Measurements from ENCODE around the gene NCK2.
"Not testable (repeated sequence)": the region's sequence is repeated elsewhere in the genome, so short reads cannot be mapped to it uniquely, and the experiment has no call there.

Gene NCK2

GRCh38 chr2:105894327-105894944 lies 149.7 kb downstream of the NCK2 start:
- H3K9me3 ChIP-seq (ENCODE audit: control extremely low read depth in 1 of 5, control insufficient read depth in 4 of 5, insufficient read depth in 2 of 5, low read depth in 1 of 5, low read length in 4 of 5), result peaks cover 0 to 17% (median 8%) of the 10 kb centered on the region in 5 experiments
- no peaks in the 10 kb centered on the region for H3K27me3 ChIP-seq (replicated peaks in 2 of 5; ENCODE audit: control insufficient read depth in 4 of 5, insufficient read depth in 5 of 5, low read length in 4 of 5)
- H3K4me1 ChIP-seq (ENCODE audit: control extremely low read depth in 1 of 4, control insufficient read depth in 4 of 4, insufficient read depth in 4 of 4, low read length in 3 of 4), result no peaks in the 10 kb centered on the region
- 98% methylated on average over 12 of the region's 13 CpGs for WGBS (ENCODE audit: insufficient coverage)
- CTCF ChIA-PET, result no interaction called here
- no peak overlapping the region for H3K27ac ChIP-seq (ENCODE audit: insufficient read depth in 1 of 2, low read depth in 1 of 2, low read length in 2 of 2, poor library complexity in 1 of 2, severe bottlenecking in 2 of 2)
- POLR2A ChIA-PET, result no interaction called here
- DNase-seq, result no peak
- H3K36me3 ChIP-seq (ENCODE audit: control insufficient read depth in 4 of 4, insufficient read depth in 4 of 4, low read length in 3 of 4), result peaks cover 2 to 51% (median 30%) of the 10 kb centered on the region in 4 experiments
- H3K4me3 ChIP-seq (ENCODE audit: control insufficient read depth in 1 of 7, extremely low read depth in 1 of 7, insufficient read depth in 4 of 7, low read depth in 2 of 7, low read length in 6 of 7), result no peak overlapping the region

GRCh38 chr2:105895990-105896764 lies 151.5 kb downstream of the NCK2 start:
- Histone ChIP-seq H3K4me3 (ENCODE audit: control insufficient read depth in 1 of 7, extremely low read depth in 1 of 7, insufficient read depth in 4 of 7, low read depth in 2 of 7, low read length in 6 of 7) (no peak overlapping the region), H3K27ac (ENCODE audit: insufficient read depth in 1 of 2, low read depth in 1 of 2, low read length in 2 of 2, poor library complexity in 1 of 2, severe bottlenecking in 2 of 2) (no peak overlapping the region), H3K9me3 (ENCODE audit: control extremely low read depth in 1 of 5, control insufficient read depth in 4 of 5, insufficient read depth in 2 of 5, low read depth in 1 of 5, low read length in 4 of 5) (peaks cover 0 to 33% (median 10%) of the 10 kb centered on the region in 5 experiments), H3K4me1 (ENCODE audit: control extremely low read depth in 1 of 4, control insufficient read depth in 4 of 4, insufficient read depth in 4 of 4, low read length in 3 of 4) (no peaks in the 10 kb centered on the region), H3K27me3 (replicated peaks in 2 of 5; ENCODE audit: control insufficient read depth in 4 of 5, insufficient read depth in 5 of 5, low read length in 4 of 5) (no peaks in the 10 kb centered on the region), H3K36me3 (ENCODE audit: control insufficient read depth in 4 of 4, insufficient read depth in 4 of 4, low read length in 3 of 4) (peaks cover 2 to 36% (median 27%) of the 10 kb centered on the region in 4 experiments)
- ChIA-PET POLR2A (no interaction called here), CTCF (no interaction called here)
- DNase-seq, result no peak
- 90% methylated on average over 9 of the region's 10 CpGs for WGBS (ENCODE audit: insufficient coverage)

GRCh38 chr2:105896765-105897163 lies 152.1 kb downstream of the NCK2 start:
- POLR2A ChIA-PET, result no interaction called here
- WGBS (ENCODE audit: insufficient coverage), result 96% methylated on average over 4 of the region's 4 CpGs

GRCh38 chr2:105897694-105898093 lies 153.0 kb downstream of the NCK2 start:
- H3K27ac ChIP-seq (ENCODE audit: insufficient read depth in 1 of 2, low read depth in 1 of 2, low read length in 2 of 2, poor library complexity in 1 of 2, severe bottlenecking in 2 of 2); POLR2A ChIA-PET; H3K4me1 ChIP-seq (ENCODE audit: control extremely low read depth in 1 of 4, control insufficient read depth in 4 of 4, insufficient read depth in 4 of 4, low read length in 3 of 4); DNase-seq; H3K27me3 ChIP-seq (replicated peaks in 2 of 5; ENCODE audit: control insufficient read depth in 4 of 5, insufficient read depth in 5 of 5, low read length in 4 of 5); H3K4me3 ChIP-seq (ENCODE audit: control insufficient read depth in 1 of 7, extremely low read depth in 1 of 7, insufficient read depth in 4 of 7, low read depth in 2 of 7, low read length in 6 of 7); CTCF ChIA-PET: not testable (repeated sequence)
- Histone ChIP-seq H3K36me3 (ENCODE audit: control insufficient read depth in 4 of 4, insufficient read depth in 4 of 4, low read length in 3 of 4) (peaks cover 2 to 36% (median 27%) of the 10 kb centered on the region in 4 experiments), H3K9me3 (ENCODE audit: control extremely low read depth in 1 of 5, control insufficient read depth in 4 of 5, insufficient read depth in 2 of 5, low read depth in 1 of 5, low read length in 4 of 5) (peaks cover 0 to 40% (median 10%) of the 10 kb centered on the region in 5 experiments)
- 100% methylated on average over 1 of the region's 1 CpG for WGBS (ENCODE audit: insufficient coverage)

More at GRCh38 chr2:105896765-105897163, 152.1 kb downstream of the NCK2 start:
- peaks cover 0 to 39% (median 10%) of the 10 kb centered on the region in 5 experiments for H3K9me3 ChIP-seq (ENCODE audit: control extremely low read depth in 1 of 5, control insufficient read depth in 4 of 5, insufficient read depth in 2 of 5, low read depth in 1 of 5, low read length in 4 of 5)
- CTCF ChIA-PET, result no interaction called here
- no peaks in the 10 kb centered on the region for H3K4me1 ChIP-seq (ENCODE audit: control extremely low read depth in 1 of 4, control insufficient read depth in 4 of 4, insufficient read depth in 4 of 4, low read length in 3 of 4)
- no peak for DNase-seq
- H3K36me3 ChIP-seq (ENCODE audit: control insufficient read depth in 4 of 4, insufficient read depth in 4 of 4, low read length in 3 of 4), result peaks cover 2 to 36% (median 27%) of the 10 kb centered on the region in 4 experiments
- H3K4me3 ChIP-seq (ENCODE audit: control insufficient read depth in 1 of 7, extremely low read depth in 1 of 7, insufficient read depth in 4 of 7, low read depth in 2 of 7, low read length in 6 of 7), result no peak overlapping the region
- no peaks in the 10 kb centered on the region for H3K27me3 ChIP-seq (replicated peaks in 2 of 5; ENCODE audit: control insufficient read depth in 4 of 5, insufficient read depth in 5 of 5, low read length in 4 of 5)
- no peak overlapping the region for H3K27ac ChIP-seq (ENCODE audit: insufficient read depth in 1 of 2, low read depth in 1 of 2, low read length in 2 of 2, poor library complexity in 1 of 2, severe bottlenecking in 2 of 2)

- Histone ChIP-seq H3K27ac (ENCODE audit: insufficient read depth in 1 of 2, low read depth in 1 of 2, low read length in 2 of 2, poor library complexity in 1 of 2, severe bottlenecking in 2 of 2) (no peak overlapping the region), H3K4me3 (ENCODE audit: control insufficient read depth in 1 of 7, extremely low read depth in 1 of 7, insufficient read depth in 4 of 7, low read depth in 2 of 7, low read length in 6 of 7) (no peak overlapping the region), H3K9me3 (ENCODE audit: control extremely low read depth in 1 of 5, control insufficient read depth in 4 of 5, insufficient read depth in 2 of 5, low read depth in 1 of 5, low read length in 4 of 5) (peaks cover 0 to 31% (median 3%) of the 10 kb centered on the region in 5 experiments), H3K36me3 (ENCODE audit: control insufficient read depth in 4 of 4, insufficient read depth in 4 of 4, low read length in 3 of 4) (no peaks in the 10 kb centered on the region), H3K4me1 (ENCODE audit: control extremely low read depth in 1 of 4, control insufficient read depth in 4 of 4, insufficient read depth in 4 of 4, low read length in 3 of 4) (no peaks in the 10 kb centered on the region), H3K27me3 (replicated peaks in 2 of 5; ENCODE audit: control insufficient read depth in 4 of 5, insufficient read depth in 5 of 5, low read length in 4 of 5) (no peaks in the 10 kb centered on the region)
- 100% methylated on average over 4 of the region's 7 CpGs for WGBS (ENCODE audit: insufficient coverage)
- no peak for DNase-seq
- ChIA-PET POLR2A (no interaction called here), CTCF (no interaction called here)
Measured at GRCh38 chr2:105903051-105903674, 158.5 kb downstream of the NCK2 start.

- WGBS (ENCODE audit: insufficient coverage), result no CpG with 5 or more reads among the region's 2 CpGs
- Histone ChIP-seq H3K27me3 (replicated peaks in 2 of 5; ENCODE audit: control insufficient read depth in 4 of 5, insufficient read depth in 5 of 5, low read length in 4 of 5) (no peaks in the 10 kb centered on the region), H3K36me3 (ENCODE audit: control insufficient read depth in 4 of 4, insufficient read depth in 4 of 4, low read length in 3 of 4) (no peaks in the 10 kb centered on the region), H3K4me1 (ENCODE audit: control extremely low read depth in 1 of 4, control insufficient read depth in 4 of 4, insufficient read depth in 4 of 4, low read length in 3 of 4) (no peaks in the 10 kb centered on the region), H3K4me3 (ENCODE audit: control insufficient read depth in 1 of 7, extremely low read depth in 1 of 7, insufficient read depth in 4 of 7, low read depth in 2 of 7, low read length in 6 of 7) (no peak overlapping the region), H3K9me3 (ENCODE audit: control extremely low read depth in 1 of 5, control insufficient read depth in 4 of 5, insufficient read depth in 2 of 5, low read depth in 1 of 5, low read length in 4 of 5) (peaks cover 0 to 18% (median 2%) of the 10 kb centered on the region in 5 experiments), H3K27ac (ENCODE audit: insufficient read depth in 1 of 2, low read depth in 1 of 2, low read length in 2 of 2, poor library complexity in 1 of 2, severe bottlenecking in 2 of 2) (no peak overlapping the region)
- ChIA-PET POLR2A (no interaction called here), CTCF (no interaction called here)
- no peak for DNase-seq
Measured at GRCh38 chr2:105904938-105905337, 160.2 kb downstream of the NCK2 start.

GRCh38 chr2:105906481-105906880 lies 161.8 kb downstream of the NCK2 start:
- no peak overlapping the region for H3K4me3 ChIP-seq (ENCODE audit: control insufficient read depth in 1 of 7, extremely low read depth in 1 of 7, insufficient read depth in 4 of 7, low read depth in 2 of 7, low read length in 6 of 7)
- DNase-seq, result no peak
- POLR2A ChIA-PET, result no interaction called here
- H3K36me3 ChIP-seq (ENCODE audit: control insufficient read depth in 4 of 4, insufficient read depth in 4 of 4, low read length in 3 of 4), result no peaks in the 10 kb centered on the region
- 80% methylated on average over 2 of the region's 3 CpGs for WGBS (ENCODE audit: insufficient coverage)
- CTCF ChIA-PET, result no interaction called here
- H3K9me3 ChIP-seq (ENCODE audit: control extremely low read depth in 1 of 5, control insufficient read depth in 4 of 5, insufficient read depth in 2 of 5, low read depth in 1 of 5, low read length in 4 of 5), result peaks cover 0 to 4% (median 0%) of the 10 kb centered on the region in 5 experiments
- no peak overlapping the region for H3K27ac ChIP-seq (ENCODE audit: insufficient read depth in 1 of 2, low read depth in 1 of 2, low read length in 2 of 2, poor library complexity in 1 of 2, severe bottlenecking in 2 of 2)
- H3K27me3 ChIP-seq (replicated peaks in 2 of 5; ENCODE audit: control insufficient read depth in 4 of 5, insufficient read depth in 5 of 5, low read length in 4 of 5), result no peaks in the 10 kb centered on the region
- no peaks in the 10 kb centered on the region for H3K4me1 ChIP-seq (ENCODE audit: control extremely low read depth in 1 of 4, control insufficient read depth in 4 of 4, insufficient read depth in 4 of 4, low read length in 3 of 4)

Data from common myeloid progenitor, CD34-positive (primary cell).